Mammary epithelial cell (primary cell): ENCODE measurements around the gene KCNIP1.

ENCODE experiments used
- CTCF ChIP-seq, 2 donors: IDR thresholded peaks in 1 of 2; conservative IDR thresholded peaks in 1 of 2; 2 replicates each; pipeline ENCODE4 v1.5.1; 2011 to 2012; ENCODE audit warnings: inconsistent platforms in 2 of 2, low read length in 2 of 2, mild to moderate bottlenecking in 2 of 2, control low read depth in 1 of 2, low read depth in 1 of 2; ENCODE audit not compliant: insufficient read depth in 1 of 2; ENCODE audit errors: extremely low read depth in 1 of 2
- EZH2 ChIP-seq: IDR thresholded peaks from 2 replicates; pipeline ENCODE4 v1.6.1; 2012; ENCODE audit warnings: low read length, inconsistent platforms, borderline replicate concordance

GRCh38 chr5:170761708-170762066 lies 257.9 kb downstream of the KCNIP1 start:
- TF ChIP-seq EZH2: no peak
- TF ChIP-seq CTCF (conservative IDR thresholded peaks at IDR 0.05 in 1 of 2, IDR thresholded peaks at IDR 0.05 in 1 of 2; ENCODE audit: extremely low read depth in 1 of 2, insufficient read depth in 1 of 2, low read depth in 1 of 2, low read length in 2 of 2): no peak
